Measurements from ENCODE around the gene GRK3. TPM values are rescaled to one million over a fixed set of nuclear protein-coding genes. Genes with fewer than 3 reads are reported as not detected.
A peak's percentile ranks its signal among the peaks of the same experiment; 100 is the strongest.

GRK3 gene
- total RNA-seq, 1 experiment from 2014 or later: 4.8 TPM

DNA sequence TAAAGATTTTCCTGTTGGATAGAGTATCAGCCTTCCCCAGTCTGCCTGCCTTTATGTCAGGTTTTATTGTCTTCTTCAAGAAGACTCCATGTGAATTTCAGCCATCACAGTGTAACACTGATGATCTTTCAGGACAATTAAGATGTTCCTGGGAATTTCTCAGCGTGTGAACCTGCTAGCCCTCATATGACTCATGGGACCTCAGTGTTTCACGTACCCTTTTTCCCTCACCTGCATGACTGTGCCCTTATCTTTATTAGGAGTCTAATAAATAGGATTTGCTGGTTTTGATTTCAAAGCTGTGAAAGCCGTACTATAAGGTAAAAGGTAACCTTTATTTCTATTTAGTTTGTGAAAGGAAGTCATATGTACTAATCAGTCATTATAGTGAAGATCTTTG is 95.9 kb downstream of the GRK3 start:
- no peak for DNase-seq (ENCODE audit: low read depth)

DNA sequence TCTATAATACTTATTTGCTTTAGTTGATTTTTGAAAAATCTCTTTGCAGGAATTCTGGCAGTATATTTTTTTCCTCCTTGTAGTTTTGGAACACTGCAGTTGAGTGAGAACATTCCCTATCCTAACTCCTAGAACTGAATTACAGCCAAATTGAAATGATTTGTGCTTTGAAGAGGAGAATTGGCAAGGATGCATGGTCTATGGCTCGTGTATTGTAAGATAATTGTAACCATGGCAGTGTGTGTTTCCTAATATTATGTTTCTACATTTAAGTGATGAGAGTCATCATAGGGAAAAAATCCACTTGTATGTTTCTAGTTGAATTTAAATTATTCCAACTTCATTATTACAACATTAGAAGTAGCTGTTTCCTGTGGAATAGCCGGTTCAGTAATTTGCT is 96.6 kb downstream of the GRK3 start:
- DNase-seq (ENCODE audit: low read depth): no peak

DNA sequence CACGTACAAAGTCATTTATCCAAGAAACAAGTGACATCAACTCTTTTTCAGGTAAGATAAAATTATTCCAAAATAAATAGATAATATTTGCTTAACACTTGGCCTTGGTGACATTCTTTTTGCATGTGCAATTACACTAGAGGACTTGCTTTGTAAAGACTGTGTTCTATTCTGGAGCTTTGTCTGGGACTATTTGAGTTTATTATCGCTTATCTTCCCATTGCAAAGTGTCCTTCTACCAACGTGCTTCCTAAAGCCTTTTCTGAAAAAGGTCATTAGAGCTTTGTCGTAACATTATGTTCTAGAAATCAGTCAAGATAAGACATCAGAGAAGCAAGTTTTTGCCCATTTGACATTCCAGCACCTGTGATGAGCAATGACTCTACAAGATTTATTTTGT is 99.2 kb downstream of the GRK3 start:
- no peak for DNase-seq (ENCODE audit: low read depth)

DNA sequence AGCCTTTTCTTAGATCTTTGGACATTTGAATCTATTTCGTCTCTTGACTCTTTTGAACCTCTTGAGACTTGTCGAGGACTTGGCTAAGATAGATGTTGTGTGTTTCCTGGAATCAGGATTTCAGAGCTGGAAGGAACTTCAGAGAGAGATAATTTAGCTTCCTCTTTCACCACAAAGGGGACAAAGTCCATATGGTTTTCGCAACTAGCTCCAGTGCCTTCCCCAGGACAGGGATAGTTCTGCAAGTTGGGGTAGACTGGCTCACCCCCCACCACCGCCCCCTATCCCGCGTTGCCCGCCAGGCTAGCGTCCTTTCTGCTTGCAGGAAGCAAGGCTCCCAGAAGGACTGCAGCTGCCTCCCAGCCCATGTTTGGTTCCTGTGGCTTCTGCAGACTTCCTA is 101.8 kb downstream of the GRK3 start:
- DNase-seq (ENCODE audit: low read depth): no peak

DNA sequence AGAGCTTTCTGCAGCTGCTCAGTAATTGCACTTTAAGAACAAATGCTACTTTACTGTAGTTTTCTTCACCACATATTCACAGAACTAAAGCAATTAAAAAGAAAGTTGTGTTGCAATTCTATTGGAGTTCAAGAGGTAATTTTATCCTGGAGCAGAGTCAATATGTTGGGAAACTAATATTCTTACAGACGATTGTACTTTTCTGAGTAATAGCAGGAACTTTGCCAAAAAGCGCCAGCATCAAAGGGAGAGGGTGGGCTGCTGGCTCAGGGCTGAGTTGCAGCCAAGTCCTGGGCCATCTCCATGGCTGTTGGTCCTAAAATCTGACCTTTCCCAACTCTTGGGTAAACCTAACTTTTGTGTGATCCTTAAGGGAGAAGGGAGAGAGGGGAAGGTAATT is 104.0 kb downstream of the GRK3 start:
- peak; percentile 4 for DNase-seq (ENCODE audit: low read depth)

DNA sequence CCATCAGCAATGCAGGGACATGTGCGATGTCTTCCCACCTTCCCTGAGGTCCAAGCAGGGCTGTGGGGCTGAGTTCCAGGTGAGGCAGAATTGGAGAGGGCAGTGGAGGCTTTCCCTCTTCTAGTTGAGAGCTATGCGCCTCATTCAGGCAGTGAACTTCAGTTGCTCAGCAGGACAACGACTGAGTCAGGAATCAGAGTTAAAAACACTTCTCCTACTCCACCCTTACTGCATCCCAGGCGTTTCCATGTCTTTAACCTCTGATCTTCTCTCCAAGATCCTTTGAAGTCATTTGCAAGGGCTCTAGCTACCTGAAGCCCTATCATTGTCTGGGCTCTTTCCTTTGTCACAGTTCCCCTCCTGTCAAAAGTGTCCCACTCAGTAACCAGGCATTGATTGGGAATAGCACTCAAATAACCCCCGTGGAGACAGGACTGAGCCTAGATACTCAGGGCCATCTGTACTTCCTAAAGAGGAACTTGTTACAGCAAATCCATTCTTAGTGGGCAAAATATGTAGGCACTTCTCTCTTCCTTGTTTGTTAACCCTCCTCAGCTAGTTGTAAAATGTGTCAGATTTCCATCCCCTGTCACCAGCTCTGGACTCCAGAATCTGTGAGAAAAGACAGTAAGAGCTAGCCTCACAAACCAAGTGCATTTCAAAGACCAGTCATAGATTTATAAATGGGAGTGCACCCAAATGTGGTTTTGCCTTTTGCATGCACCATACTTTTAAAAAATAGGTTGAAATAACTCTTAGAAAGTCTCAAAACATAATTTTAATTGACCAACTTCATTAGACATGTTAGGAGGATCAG is 105.0 kb downstream of the GRK3 start:
- DNase-seq (ENCODE audit: low read depth): no peak

DNA sequence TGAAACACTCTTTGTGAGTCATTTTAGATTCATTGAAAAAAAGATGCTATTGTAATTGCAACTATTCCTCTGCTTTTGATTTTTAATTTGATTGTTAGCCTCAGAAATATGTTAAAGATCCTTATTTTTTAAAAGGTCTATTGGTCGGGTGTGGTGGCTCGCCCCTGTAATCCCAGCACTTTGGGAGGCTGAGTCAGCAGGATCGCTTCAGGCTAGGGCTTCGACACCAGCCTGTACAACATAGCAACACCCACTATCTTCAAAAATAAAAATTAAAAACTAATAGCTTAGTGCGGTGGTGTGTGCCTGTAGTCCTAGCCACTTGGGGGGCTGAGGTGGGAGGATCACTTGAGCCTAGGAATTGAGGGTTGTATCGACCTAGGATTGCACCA is 105.6 kb downstream of the GRK3 start:
- no peak for DNase-seq (ENCODE audit: low read depth)

DNA sequence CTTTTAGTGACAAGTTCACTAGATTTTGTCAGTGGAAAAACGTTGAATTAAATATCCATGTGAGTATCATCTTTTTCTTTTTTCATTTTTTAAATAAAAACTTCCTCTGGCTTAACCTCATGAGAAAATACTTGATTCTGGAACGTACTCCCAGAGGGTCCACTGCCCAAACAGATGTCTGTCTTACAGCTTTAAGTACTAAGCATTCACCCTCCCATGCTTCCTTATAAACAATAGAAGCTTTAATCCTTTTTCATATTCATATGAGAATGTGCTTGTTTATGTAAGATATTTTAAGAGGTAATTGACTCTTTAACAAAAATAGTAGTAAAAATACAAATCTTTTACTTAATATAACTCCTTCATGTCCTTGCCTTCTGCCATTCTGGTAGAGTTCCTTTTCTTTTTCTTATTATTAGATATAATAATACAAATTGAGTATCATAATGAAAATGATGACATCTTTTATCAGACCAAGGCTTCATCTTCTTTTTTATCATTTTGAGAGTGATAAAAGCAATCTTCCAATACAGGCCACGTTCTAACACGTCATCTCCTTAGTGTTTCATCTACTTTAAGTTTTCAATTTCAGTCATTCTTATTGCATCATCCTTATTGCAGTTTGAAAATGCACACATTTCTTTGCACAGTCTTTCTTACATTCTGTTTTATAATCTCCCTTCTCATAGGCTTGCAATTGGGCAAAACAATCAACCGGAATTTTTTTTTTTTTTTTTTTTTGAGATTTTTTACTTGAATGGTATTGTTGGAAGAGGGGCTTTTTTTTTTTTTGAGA is 108.0 kb downstream of the GRK3 start:
- no peak for DNase-seq (ENCODE audit: low read depth)

DNA sequence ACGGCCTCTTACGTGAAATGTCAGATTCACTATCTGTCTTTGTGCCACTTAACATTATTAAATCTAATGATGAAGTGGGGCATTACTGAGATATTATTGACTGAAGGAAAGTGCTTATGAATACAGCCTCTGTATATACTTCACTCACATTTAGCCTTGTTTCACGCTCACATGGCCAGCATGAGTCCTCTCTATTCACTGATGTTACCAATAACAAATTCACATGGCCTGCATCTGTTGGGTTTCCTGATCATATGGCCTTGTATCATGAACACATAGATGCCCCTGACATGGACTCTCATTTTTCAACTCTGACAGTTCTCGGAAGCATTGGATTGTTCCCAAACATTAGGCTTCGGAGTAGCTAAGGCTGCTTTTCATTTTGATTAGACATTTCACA is 109.2 kb downstream of the GRK3 start:
- no peak for DNase-seq (ENCODE audit: low read depth)

DNA sequence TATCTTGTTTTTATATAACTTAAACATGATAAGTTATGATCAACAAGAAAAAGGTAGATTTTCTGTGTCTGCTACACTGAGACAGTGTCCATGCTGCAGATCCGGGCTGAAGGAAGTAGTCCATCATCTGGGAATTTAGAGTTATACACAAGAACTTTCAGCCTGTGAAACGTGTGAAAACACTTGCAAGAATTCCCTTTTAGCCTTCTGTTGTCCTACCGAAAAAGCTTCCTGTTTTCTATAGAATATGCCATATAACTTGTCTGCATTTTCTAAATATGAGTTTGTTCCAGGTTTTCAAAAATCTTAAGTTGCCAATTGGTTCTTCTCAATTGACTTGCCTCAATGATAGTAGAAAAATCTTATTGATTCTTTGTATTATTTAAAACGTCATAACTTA is 113.2 kb downstream of the GRK3 start:
- DNase-seq (ENCODE audit: low read depth): no peak

DNA sequence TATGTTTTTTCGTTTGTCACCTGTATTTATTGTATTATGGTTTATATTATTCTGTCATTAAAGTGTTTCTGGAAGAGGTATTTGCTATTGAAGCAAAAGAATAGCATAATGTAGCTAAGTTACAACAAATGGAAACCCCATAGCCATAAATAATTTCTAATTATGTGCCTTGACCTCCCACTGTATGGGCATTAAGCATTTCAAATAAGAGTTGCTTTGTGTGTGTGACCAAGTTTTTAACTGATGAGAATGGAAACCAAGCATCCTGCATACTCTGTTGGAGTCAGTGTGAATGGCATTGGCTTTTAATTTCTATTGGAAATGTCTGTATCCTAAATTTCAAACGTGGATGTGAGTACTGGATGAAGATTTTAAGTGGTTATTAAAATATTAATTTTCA is 115.6 kb downstream of the GRK3 start:
- no peak for DNase-seq (ENCODE audit: low read depth)

DNA sequence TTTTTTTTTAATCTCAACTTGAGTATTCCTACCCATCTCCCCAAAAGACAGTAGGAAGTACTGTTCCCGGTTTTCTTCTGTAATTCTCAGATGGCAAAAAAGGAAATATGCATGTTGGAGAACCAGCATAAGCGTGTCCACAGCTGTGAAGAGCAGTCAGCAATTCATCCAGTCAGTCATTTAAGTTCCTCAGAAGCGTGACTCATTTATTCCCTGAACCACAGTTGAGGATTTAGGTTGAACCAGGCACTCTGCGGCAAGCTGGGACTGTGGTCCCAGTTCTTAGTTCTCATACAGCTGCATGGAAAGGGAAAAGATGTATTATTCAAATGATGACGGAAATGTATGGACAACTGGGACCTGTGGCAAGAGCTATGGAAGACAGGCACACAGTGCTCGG is 116.5 kb downstream of the GRK3 start:
- DNase-seq (ENCODE audit: low read depth): no peak

DNA sequence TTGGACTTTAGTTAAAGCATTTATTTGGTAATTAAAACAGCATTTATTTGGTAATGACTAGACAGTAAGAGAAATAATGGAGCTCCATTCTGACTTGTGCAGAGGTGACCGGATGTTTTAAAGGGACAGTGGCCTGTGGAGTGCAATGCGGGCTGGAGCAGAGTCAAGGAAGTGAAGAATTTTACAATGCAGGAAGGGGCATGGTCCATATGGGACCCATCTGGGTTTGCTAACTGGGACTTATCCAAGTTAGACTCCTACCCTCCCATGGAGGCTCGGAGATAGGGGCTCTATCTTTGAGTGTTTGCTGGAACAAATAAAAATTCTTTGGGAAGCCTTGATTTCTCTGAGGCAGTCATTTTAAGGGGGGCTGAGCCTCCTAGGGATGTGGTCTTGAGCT is 117.6 kb downstream of the GRK3 start:
- no peak for DNase-seq (ENCODE audit: low read depth)

DNA sequence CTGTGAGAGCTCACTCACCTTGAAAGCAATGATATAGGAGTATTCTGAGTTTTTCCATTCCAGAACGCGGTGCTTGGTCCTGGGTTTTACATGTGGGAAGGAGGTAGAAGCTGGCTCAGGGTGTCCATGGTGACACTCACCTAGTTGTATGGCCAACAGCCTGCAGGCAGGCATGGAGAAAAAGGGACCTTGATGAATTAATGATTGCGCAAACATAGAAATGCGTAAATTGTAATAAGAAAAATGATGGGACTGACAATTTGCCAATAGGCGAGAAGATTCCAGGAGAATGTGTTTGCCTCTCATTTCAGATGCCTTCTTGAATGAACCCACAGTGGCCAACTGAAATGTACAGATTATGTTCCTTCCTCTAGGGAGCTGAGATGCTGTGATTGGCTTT is 124.2 kb downstream of the GRK3 start:
- no peak for DNase-seq (ENCODE audit: low read depth)

DNA sequence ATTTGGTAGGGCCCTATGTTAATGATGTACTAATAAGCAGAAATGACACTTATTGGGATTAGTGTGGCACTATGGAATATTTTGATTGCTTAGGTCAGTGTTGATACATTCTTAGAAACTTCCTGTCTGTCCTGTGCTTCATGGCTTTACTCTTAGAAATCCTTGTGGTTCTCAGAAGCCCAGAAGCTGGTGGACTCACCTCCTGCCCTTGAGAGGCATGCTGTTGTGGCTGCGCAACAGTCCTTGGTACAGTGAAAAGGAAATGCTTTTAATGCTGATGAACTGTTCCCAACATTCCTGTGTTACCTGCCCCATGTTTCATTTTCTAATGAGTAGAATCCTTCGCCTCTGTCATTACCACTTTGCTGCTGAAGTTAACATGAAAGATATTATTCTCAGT is 125.2 kb downstream of the GRK3 start:
- no peak for DNase-seq (ENCODE audit: low read depth)

DNA sequence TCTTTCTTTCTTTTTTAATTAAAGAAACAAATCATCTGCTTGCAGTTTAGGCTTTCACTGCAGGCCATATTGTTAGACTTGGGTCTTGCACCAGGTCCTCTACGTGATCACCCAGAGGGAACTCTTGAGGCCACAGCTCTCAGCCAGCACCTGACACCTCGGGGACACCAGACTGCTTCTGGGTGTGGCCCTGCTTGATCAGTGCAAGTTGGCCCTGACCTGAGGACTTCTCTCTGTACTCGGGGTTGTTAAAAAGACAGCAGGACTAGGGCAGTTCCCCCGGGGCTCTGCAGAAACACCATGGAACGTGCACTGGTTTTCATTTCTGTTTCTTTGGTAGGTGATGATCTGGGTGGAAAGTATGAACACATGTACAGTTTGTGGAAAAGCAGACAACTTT is 126.3 kb downstream of the GRK3 start:
- no peak for DNase-seq (ENCODE audit: low read depth)

DNA sequence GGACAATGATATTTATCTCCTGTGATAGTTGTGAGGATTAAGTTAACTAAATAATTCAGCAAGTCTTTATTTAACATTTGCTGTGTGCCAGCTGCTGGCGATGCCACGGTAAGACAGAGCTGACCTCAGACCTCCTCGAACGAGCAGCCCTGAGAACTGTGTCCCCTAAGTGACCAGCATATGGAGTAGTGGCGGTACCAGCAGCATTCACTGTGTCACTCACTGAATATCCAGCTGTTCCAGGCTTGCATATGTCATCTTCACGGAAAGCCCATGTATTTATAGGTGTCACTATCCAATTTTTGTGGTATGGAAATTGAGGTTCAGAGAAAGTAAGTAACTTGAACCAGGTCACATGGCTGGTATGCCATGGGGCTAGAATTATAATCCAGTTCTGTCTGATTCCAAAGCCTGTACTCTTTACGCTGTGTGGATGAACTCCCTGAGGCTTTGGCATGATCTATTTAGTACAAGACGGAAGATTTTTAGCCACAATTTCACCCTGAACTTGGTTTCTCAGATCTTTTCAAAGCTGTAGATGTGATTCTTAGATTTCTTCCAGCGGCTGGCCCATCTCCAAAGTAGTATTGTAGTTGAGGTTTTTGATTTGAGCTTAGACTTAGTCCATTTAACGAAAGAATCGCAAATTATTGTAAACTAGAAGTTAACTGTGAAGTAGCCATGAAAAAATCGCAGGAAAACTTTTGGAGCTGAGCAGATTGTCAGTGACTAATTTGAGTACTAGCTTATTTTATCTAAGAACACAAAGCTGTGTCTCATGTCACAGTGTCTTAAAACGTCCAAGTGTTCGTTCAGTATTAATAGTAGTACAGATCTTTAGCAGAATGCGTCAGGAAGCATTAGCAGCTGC is 128.2 kb downstream of the GRK3 start:
- no peak for DNase-seq (ENCODE audit: low read depth)

DNA sequence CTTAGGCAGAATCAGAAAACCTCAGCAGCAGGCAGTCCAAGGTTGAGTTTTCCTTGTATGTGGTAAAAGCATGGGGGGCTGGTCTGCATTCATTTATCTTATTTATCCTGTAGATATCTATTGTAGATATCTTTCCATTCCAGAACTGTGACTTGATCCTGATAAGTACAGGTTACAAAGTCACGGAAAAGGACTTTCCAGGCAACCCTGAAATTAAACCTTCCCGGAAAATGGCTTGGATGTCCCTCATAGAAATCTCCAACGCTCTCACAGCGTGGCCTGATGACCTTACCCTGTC is 128.7 kb downstream of the GRK3 start:
- no peak for DNase-seq (ENCODE audit: low read depth)

DNA sequence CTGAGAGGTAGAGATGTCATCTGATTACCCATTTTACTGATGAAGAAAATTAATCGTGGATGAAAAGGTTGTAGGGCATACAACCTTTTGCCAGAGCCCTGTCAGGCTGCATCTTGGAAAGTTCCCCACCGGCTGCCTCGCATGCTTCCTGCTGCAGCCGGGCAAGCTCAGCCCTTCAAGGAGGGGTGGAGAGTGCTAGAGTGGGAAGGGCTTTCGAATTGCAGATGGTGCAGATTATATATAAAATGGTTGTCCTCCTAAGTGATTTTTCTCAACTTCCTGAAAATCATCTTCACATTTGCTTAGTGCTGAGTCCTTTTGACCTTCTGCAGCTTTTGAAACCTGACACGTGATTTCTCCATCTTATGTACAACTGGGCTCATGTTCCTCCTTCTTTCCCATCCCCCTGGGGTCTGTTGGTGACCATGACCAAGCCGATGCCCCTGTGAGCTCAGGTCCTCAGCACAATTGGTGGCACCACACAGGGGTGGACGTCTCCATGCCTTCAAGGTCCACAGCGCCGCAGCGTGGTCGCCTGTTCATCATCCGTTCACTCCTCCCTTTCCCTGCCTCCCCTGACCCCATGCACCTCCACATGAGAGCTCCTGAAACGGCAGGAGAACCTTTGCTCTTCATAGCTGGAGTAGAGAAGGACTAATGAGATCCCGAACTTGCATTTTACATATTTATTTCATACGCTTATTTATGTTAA is 129.9 kb downstream of the GRK3 start:
- DNase-seq (ENCODE audit: low read depth): no peak

DNA sequence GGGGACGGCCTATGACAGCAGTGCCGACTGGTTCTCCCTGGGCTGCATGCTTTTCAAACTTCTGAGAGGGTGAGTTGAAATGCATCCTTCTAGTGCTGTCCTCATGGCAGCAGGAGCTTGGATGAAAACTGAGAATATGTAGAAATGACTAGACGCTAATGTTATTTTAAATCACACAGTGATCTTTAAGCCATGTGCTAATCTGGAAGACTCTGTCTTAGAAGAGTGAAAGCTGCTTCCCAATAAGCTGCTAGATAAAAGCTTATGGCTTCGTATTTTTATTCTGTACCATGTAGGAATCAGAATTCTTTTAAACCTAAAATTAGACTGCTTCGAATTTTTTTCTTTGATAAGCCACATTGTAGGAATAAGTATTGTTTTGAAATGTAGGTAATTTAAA is 130.7 kb downstream of the GRK3 start:
- no peak for DNase-seq (ENCODE audit: low read depth)

DNA sequence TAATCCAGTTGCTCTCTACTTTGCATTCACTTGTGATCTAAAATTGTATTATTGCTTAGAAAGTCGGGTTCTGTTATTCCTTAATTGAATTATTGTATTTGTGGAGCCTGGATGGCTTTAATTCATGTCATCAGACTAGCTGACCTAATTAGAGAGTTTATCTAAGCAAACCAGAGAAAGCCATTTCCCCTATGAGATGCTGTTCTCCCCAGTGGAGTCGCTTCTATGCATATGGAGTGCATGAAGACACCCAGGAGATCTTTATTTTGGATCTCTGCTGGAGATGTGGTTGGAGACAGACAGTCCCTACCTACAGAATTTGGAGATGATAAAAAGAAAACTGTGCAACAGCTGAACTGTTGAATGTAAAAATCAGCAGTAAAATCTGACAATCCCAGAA is 132.3 kb downstream of the GRK3 start:
- no peak for DNase-seq (ENCODE audit: low read depth)

DNA sequence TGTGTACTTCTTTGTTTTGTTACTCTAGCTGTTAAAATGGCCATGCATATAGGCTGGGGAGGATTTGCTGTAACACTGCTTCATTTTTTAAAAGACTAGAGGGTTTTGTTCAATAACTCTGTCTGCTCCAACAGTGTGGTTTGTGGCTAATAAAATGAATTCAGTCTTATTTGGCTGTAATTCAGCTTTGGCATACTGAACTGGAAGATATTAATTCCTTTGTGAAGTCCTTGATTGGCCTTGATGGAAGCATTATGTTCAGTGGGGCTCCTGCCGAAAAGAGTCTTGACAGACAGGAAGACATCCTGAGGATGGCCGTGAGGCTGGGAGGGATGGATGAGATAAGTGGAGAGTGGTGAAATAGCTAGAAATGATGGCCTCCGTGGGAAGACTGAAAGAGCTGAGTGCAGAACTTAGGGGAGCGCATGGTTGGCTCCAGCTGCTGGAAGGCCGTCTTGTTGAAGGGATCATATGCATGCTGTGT is 132.7 kb downstream of the GRK3 start:
- no peak for DNase-seq (ENCODE audit: low read depth)

Data from Daoy (cell line).